GM12875 (cell line): Measurements from ENCODE around the gene MSI2.

Source experiments
- H3K4me3 ChIP-seq: one replicate; pipeline ENCODE4 v1.5.1; 2011; ENCODE audit warnings: low read depth, low read length, control low read depth
- TF ChIP-seq, protein P1 (sequence below): IDR thresholded peaks from 2 replicates; pipeline ENCODE4 v1.5.1; 2011; ENCODE audit warnings: low read depth, mild to moderate bottlenecking, control low read depth, inconsistent platforms, low read length, moderate library complexity, borderline replicate concordance; ENCODE audit not compliant: insufficient read depth

MSI2 gene

GRCh38 chr17:57730026-57730701 is 473.8 kb downstream of the MSI2 start:
- TF ChIP-seq, protein P1, sequence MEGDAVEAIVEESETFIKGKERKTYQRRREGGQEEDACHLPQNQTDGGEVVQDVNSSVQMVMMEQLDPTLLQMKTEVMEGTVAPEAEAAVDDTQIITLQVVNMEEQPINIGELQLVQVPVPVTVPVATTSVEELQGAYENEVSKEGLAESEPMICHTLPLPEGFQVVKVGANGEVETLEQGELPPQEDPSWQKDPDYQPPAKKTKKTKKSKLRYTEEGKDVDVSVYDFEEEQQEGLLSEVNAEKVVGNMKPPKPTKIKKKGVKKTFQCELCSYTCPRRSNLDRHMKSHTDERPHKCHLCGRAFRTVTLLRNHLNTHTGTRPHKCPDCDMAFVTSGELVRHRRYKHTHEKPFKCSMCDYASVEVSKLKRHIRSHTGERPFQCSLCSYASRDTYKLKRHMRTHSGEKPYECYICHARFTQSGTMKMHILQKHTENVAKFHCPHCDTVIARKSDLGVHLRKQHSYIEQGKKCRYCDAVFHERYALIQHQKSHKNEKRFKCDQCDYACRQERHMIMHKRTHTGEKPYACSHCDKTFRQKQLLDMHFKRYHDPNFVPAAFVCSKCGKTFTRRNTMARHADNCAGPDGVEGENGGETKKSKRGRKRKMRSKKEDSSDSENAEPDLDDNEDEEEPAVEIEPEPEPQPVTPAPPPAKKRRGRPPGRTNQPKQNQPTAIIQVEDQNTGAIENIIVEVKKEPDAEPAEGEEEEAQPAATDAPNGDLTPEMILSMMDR, result no peak
- no peak overlapping the region for H3K4me3 ChIP-seq

DNA sequence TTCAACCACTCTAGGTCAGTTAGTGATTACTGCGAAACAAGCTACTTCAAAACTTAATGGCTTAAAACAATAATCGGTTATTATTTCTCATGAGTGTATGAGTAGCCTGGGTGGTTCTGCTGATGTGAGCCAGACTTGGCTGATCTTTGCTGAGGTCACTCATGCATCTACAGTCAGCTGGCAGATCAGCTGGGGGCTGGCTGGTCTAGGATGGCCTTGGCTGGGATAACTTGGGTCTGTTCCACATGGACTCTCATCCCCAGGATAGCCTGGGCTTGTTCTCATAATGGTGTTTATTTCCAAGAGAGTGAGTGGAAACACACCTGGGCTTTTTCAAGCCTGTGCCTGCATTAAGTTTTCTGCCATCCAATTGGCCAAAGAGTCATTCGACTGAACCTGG is 475.7 kb downstream of the MSI2 start:
- TF ChIP-seq, protein P1, result no peak
- H3K4me3 ChIP-seq, result no peak overlapping the region

DNA sequence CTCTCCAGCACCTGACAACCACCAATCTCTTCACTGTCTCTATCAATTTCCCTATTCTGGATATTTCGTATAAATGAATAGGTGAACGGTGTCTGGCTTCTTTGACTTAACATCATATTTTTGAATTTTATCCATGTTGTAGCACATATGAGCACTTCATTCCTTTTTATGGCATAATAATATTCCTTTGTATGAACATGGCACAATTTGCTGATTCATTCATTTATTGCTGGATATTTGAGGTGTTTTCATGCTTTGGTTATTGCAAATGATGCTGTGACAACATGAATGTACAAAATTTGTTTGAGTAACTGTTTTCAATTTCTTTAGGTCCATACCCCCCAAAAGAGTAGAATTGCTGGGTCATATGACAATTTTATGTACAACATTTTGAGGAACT is 476.8 kb downstream of the MSI2 start:
- TF ChIP-seq, protein P1, result no peak
- H3K4me3 ChIP-seq, result no peak overlapping the region
